H1 (cell line): Measurements from ENCODE around the gene NEK2. TPM values are rescaled to one million over a fixed set of nuclear protein-coding genes. Genes with fewer than 3 reads are reported as not detected.

Source experiments
- CTCF ChIA-PET: fragments of 300-600 bp; sonication (Branson Sonifier 250); formaldehyde crosslinking; loops from one replicate; lab custom pipeline; 2021; ENCODE audit not compliant: partially characterized antibody; lab: Charles Lee
- POLR2A ChIA-PET: fragments of 300-600 bp; sonication (Branson Sonifier 250); formaldehyde crosslinking; loops from one replicate; lab custom pipeline; 2021; ENCODE audit warnings: inconsistent platforms; ENCODE audit not compliant: partially characterized antibody; lab: Charles Lee
- DNase-seq, 2 experiments: peaks; one replicate each; pipeline versions ENCODE4 v3.0.0 to v3.0.0-alpha.2; 2010 to 2022; ENCODE audit warnings: low spot score in 2 of 2, low read depth in 1 of 2, mixed read lengths in 1 of 2
- FAIRE-seq: peaks from 2 replicates; lab custom pipeline; 2011; peaks lifted over from hg19 to GRCh38; lab: Jason Lieb, UNC
- H2AFZ ChIP-seq: 2 replicates; pipeline ENCODE4 v1.8.1; 2012; ENCODE audit warnings: low read length, inconsistent platforms
- H2AK5ac ChIP-seq: 2 replicates; pipeline ENCODE4 v1.6.1; 2013; ENCODE audit warnings: low read depth, low read length
- H2BK120ac ChIP-seq: replicated peaks from 2 replicates; pipeline ENCODE3; 2013; ENCODE audit warnings: low read depth, low read length, inconsistent platforms
- H2BK12ac ChIP-seq: 2 replicates; pipeline ENCODE4 v1.6.1; 2013; ENCODE audit warnings: low read depth, low read length
- H2BK15ac ChIP-seq: 2 replicates; pipeline ENCODE4 v1.6.1; 2013; ENCODE audit warnings: low read length
- H2BK20ac ChIP-seq: 2 replicates; pipeline ENCODE4 v1.6.1; 2013; ENCODE audit warnings: low read length
- H2BK5ac ChIP-seq: 2 replicates; pipeline ENCODE4 v1.6.1; 2013; ENCODE audit warnings: low read depth, low read length
- H3K14ac ChIP-seq: 2 replicates; pipeline ENCODE4 v1.6.1; 2013; ENCODE audit warnings: inconsistent platforms; ENCODE audit not compliant: insufficient read length
- H3K18ac ChIP-seq: 2 replicates; pipeline ENCODE4 v1.6.1; 2013; ENCODE audit warnings: low read length; ENCODE audit errors: extremely low read depth
- H3K23ac ChIP-seq: 2 replicates; pipeline ENCODE4 v1.6.1; 2013; ENCODE audit warnings: inconsistent platforms; ENCODE audit not compliant: insufficient read length
- H3K23me2 ChIP-seq: 2 replicates; pipeline ENCODE4 v1.6.1; 2013; ENCODE audit warnings: low read depth, low read length
- H3K27ac ChIP-seq: 2 replicates; pipeline ENCODE4 v1.6.1; 2011; ENCODE audit warnings: low read depth, low read length, inconsistent platforms
- H3K27me3 ChIP-seq, 4 experiments: replicated peaks in 1 of 4; 1 replicate in 1 of 4; 2 replicates in 3 of 4; pipeline versions ENCODE4 v1.6.1 to v1.8.1; 2011 to 2013; ENCODE audit warnings: low read length in 3 of 4, mild to moderate bottlenecking in 3 of 4, inconsistent platforms in 2 of 4, mixed read lengths in 2 of 4, moderate library complexity in 1 of 4; ENCODE audit not compliant: control insufficient read depth in 3 of 4, insufficient read depth in 3 of 4; ENCODE audit errors: extremely low read depth in 1 of 4
- H3K36me3 ChIP-seq, 4 experiments: 2 replicates each; pipeline versions ENCODE4 v1.6.1 to v1.8.1; 2011 to 2013; ENCODE audit warnings: mild to moderate bottlenecking in 4 of 4, low read length in 3 of 4, moderate library complexity in 2 of 4, control low read depth in 1 of 4, inconsistent platforms in 1 of 4; ENCODE audit not compliant: insufficient read depth in 4 of 4, control insufficient read depth in 2 of 4
- H3K4ac ChIP-seq: replicated peaks from 2 replicates; pipeline ENCODE3; 2013; ENCODE audit warnings: low read length, low read depth, mixed read lengths, inconsistent platforms; ENCODE audit not compliant: insufficient read length
- H3K4me1 ChIP-seq, 4 experiments: replicated peaks in 1 of 4; 1 replicate in 1 of 4; 2 replicates in 3 of 4; pipeline versions ENCODE4 v1.6.1 to v1.8.1; 2011 to 2013; ENCODE audit warnings: low read length in 3 of 4, inconsistent platforms in 2 of 4, mixed read lengths in 1 of 4; ENCODE audit not compliant: insufficient read depth in 4 of 4, control insufficient read depth in 3 of 4
- H3K4me2 ChIP-seq, 2 experiments: 2 replicates each; pipeline versions ENCODE4 v1.6.1 to v1.8.1; 2011 to 2013; ENCODE audit warnings: low read depth in 2 of 2, low read length in 2 of 2, control low read depth in 1 of 2, inconsistent platforms in 1 of 2, mild to moderate bottlenecking in 1 of 2; ENCODE audit not compliant: insufficient read depth in 1 of 2
- H3K4me3 ChIP-seq, 4 experiments: fragments of 200-600, 300-600 bp in 1 of 4; sonication (generic), shearing (Covaris generic), sonication (Bioruptor Twin) in 1 of 4; 2 replicates each; pipeline versions ENCODE4 v1.5.1 to v1.8.1; 2011 to 2016; ENCODE audit warnings: low read length in 4 of 4, low read depth in 3 of 4, control low read depth in 2 of 4, inconsistent platforms in 2 of 4, mild to moderate bottlenecking in 2 of 4, mixed read lengths in 1 of 4, moderate library complexity in 1 of 4; ENCODE audit not compliant: insufficient read depth in 2 of 4; ENCODE audit errors: extremely low read depth in 1 of 4
- H3K56ac ChIP-seq: replicated peaks from 2 replicates; pipeline ENCODE3; 2013; ENCODE audit warnings: low read depth, mild to moderate bottlenecking, mixed read lengths, low read length, inconsistent platforms; ENCODE audit not compliant: insufficient read length
- H3K79me1 ChIP-seq: 2 replicates; pipeline ENCODE4 v1.6.1; 2013; ENCODE audit warnings: low read depth, low read length, control low read depth
- H3K79me2 ChIP-seq, 2 experiments: 2 replicates each; pipeline versions ENCODE4 v1.6.1 to v1.8.1; 2012 to 2013; ENCODE audit warnings: low read length in 2 of 2, mild to moderate bottlenecking in 2 of 2, inconsistent platforms in 1 of 2; ENCODE audit not compliant: insufficient read depth in 2 of 2, control insufficient read depth in 1 of 2
- H3K9ac ChIP-seq, 4 experiments: replicated peaks in 1 of 4; 1 replicate in 1 of 4; 2 replicates in 3 of 4; pipeline versions ENCODE4 v1.6.1 to v1.8.1; 2011 to 2013; ENCODE audit warnings: low read depth in 3 of 4, low read length in 3 of 4, control low read depth in 2 of 4, mild to moderate bottlenecking in 2 of 4, moderate library complexity in 2 of 4, inconsistent platforms in 1 of 4; ENCODE audit errors: extremely low read depth in 1 of 4
- H3K9me3 ChIP-seq, 2 experiments: 2 replicates each; pipeline versions ENCODE4 v1.6.1 to v1.8.1; 2012 to 2013; ENCODE audit warnings: mild to moderate bottlenecking in 2 of 2, moderate library complexity in 2 of 2, control low read depth in 1 of 2, inconsistent platforms in 1 of 2, low read depth in 1 of 2, low read length in 1 of 2, mixed read lengths in 1 of 2; ENCODE audit not compliant: insufficient read depth in 2 of 2
- H4K20me1 ChIP-seq, 2 experiments: replicated peaks in 1 of 2; 2 replicates each; pipeline versions ENCODE3 to v1.8.1; 2011 to 2013; ENCODE audit warnings: inconsistent platforms in 2 of 2, low read length in 2 of 2, mild to moderate bottlenecking in 1 of 2; ENCODE audit not compliant: insufficient read depth in 2 of 2, control insufficient read depth in 1 of 2
- H4K5ac ChIP-seq: 2 replicates; pipeline ENCODE4 v1.6.1; 2013; ENCODE audit warnings: low read length, low read depth, mixed read lengths, inconsistent platforms; ENCODE audit not compliant: insufficient read length
- H4K8ac ChIP-seq: 2 replicates; pipeline ENCODE4 v1.8.0; 2013; ENCODE audit warnings: mild to moderate bottlenecking, moderate library complexity, low read length, inconsistent platforms; ENCODE audit not compliant: insufficient read depth; ENCODE audit errors: extremely low read depth
- H4K91ac ChIP-seq: replicated peaks from 2 replicates; pipeline ENCODE3; 2013; ENCODE audit warnings: low read length, mixed read lengths, inconsistent platforms; ENCODE audit not compliant: insufficient read length
- HDAC6 ChIP-seq: IDR thresholded peaks from one replicate; pipeline ENCODE4 v1.7.1; 2012; ENCODE audit warnings: low read depth, mild to moderate bottlenecking, inconsistent platforms, low read length, moderate library complexity
- MAX ChIP-seq: IDR thresholded peaks from 2 replicates; pipeline ENCODE4 v1.6.1; 2012; ENCODE audit warnings: inconsistent platforms
- NANOG ChIP-seq: IDR thresholded peaks from 2 replicates; pipeline ENCODE4 v1.6.1; 2011; ENCODE audit warnings: low read length, low read depth, mild to moderate bottlenecking, inconsistent platforms; ENCODE audit not compliant: insufficient read depth, poor library complexity, severe bottlenecking
- POLR2A ChIP-seq, 2 experiments: IDR thresholded peaks; 1 replicate in 1 of 2; 2 replicates in 1 of 2; pipeline ENCODE4 v1.6.1; 2011; ENCODE audit warnings: low read depth in 2 of 2, low read length in 2 of 2, mild to moderate bottlenecking in 2 of 2; ENCODE audit errors: control extremely low read depth in 1 of 2
- SIRT6 ChIP-seq: IDR thresholded peaks from one replicate; pipeline ENCODE4 v1.7.1; 2012; ENCODE audit warnings: low read length, inconsistent platforms
- SUZ12 ChIP-seq: fragments of 200-600 bp; sonication (generic); IDR thresholded peaks from 2 replicates; pipeline ENCODE4 v1.6.1; 2012; ENCODE audit warnings: mild to moderate bottlenecking, inconsistent platforms, low read length, moderate library complexity, mixed read lengths
- TBP ChIP-seq: IDR thresholded peaks from 2 replicates; pipeline ENCODE4 v1.6.1; 2011; ENCODE audit warnings: low read depth, low read length, improper control_type of control experiment
- WGBS, 2 experiments: shearing (Covaris generic) in 1 of 2; methylation state at CpG; one replicate each; pipeline versions ENCODE4 v1.1.6 to v1.1.7; 2013 to 2015; ENCODE audit warnings: low lambda C conversion rate in 2 of 2, mixed read lengths in 2 of 2, inconsistent platforms in 1 of 2, low coverage in 1 of 2, missing lambda C conversion rate in 1 of 2; ENCODE audit not compliant: insufficient replicate concordance in 2 of 2, insufficient coverage in 1 of 2, insufficient read length in 1 of 2; ENCODE audit errors: extremely low coverage in 1 of 2, missing lambda C conversion rate in 1 of 2; 5-methylcytosine and 5-hydroxymethylcytosine counted together
- polyA plus RNA-seq, 7 experiments: library from polyadenylated mRNA; depleted of rRNA in 3 of 7; stranded (reverse) in 5 of 7; unstranded in 2 of 7; fragments of >200 nt in 5 of 7; fragments of 200-250 nt in 2 of 7; gene quantifications; 1 replicate in 5 of 7; 2 replicates in 1 of 7; 4 replicates in 1 of 7; pipeline versions ENCODE4 v1.2.1 to v1.2.3, GENCODE V29; 2011 to 2013; ENCODE audit warnings: missing spikeins in 2 of 7, mixed read lengths in 2 of 7
- total RNA-seq: library from RNA; stranded (reverse); fragmentation: NEBNext Ultra II Directional; extraction: Animal tissue kit (Norgen Biotek cat#: 25700); gene quantifications from 2 replicates; pipeline ENCODE4 v1.2.1, GENCODE V29; 2021

Gene NEK2
- total and polyA plus RNA-seq, 2 of the 8 experiments (the other 6 are each of a cell fraction or from before 2014, with no cell fraction given), result 8.4 to 22.9 TPM

GRCh38 chr1:211623515-211623914 lies 51.9 kb downstream of the NEK2 start:
- Histone ChIP-seq H4K91ac (no peak overlapping the region), H3K4me3 (no peak overlapping the region), H3K9ac (no peak overlapping the region), H3K79me1 (no peaks in the 10 kb centered on the region), H2BK120ac (no peak overlapping the region), H3K56ac (no peak overlapping the region), H2BK5ac (no peak overlapping the region), H3K27me3 (no peaks in the 10 kb centered on the region), H3K36me3 (no peaks in the 10 kb centered on the region)
- CTCF ChIA-PET, result interaction anchor here (0.6 to 2.0 kb wide), 3 partner anchors 31 to 109 kb away, joined by 3 to 11 read pairs (median 5); no protein-coding TSS in a partner anchor
- TF ChIP-seq SUZ12 (no peak), HDAC6 (no peak), SIRT6 (no peak), TBP (no peak), POLR2A (IDR thresholded peaks at IDR 0.05; ENCODE audit: control extremely low read depth in 1 of 2, low read depth in 2 of 2, low read length in 2 of 2) (no peak), MAX (no peak), NANOG (no peak)
- TF ChIP-seq, all 59 proteins: peak for 0
- Histone ChIP-seq H3K9me3 (no peaks in the 10 kb centered on the region), H2BK20ac (no peak overlapping the region), H4K5ac (no peak overlapping the region), H2BK15ac (no peak overlapping the region), H3K4me1 (no peaks in the 10 kb centered on the region), H3K4ac (no peak overlapping the region), H4K20me1 (no peaks in the 10 kb centered on the region), H2BK12ac (no peak overlapping the region), H3K79me2 (no peaks in the 10 kb centered on the region), H4K8ac (no peak overlapping the region), H3K4me2 (no peak overlapping the region), H3K18ac (no peak overlapping the region), H3K23ac (no peak overlapping the region), H3K23me2 (peaks cover 4% of the 10 kb centered on the region; the same call in 1 of the 2 replicates), H2AK5ac (no peak overlapping the region), H3K14ac (no peak overlapping the region), H3K27ac (no peak overlapping the region), H2AFZ (no peak overlapping the region)
- FAIRE-seq, result no peak
- POLR2A ChIA-PET, result interaction anchor here (1.4 kb wide), 1 partner anchor 17 kb away, joined by 3 read pairs; no protein-coding TSS in a partner anchor
- DNase-seq, result no peak
- 93% methylated on average over 3 of the region's 3 CpGs; no CpG with 5 or more reads in 1 of the 2 experiments for WGBS, 2 experiments
